Heart left ventricle (tissue), 13 donors: ENCODE measurements around the gene KDSR.

ENCODE experiments used
- CTCF ChIP-seq, 12 donors: fragments of 200-600 bp; sonication (generic) in 4 of 12; IDR thresholded peaks; one replicate each; pipeline versions ENCODE4 v1.5.0 to v1.8.0; 2018 to 2022; ENCODE audit warnings: antibody characterized with exemption in 12 of 12, mild to moderate bottlenecking in 5 of 12
- POLR2A ChIP-seq, 2 donors: fragments of 450-650 bp; IDR thresholded peaks; one replicate each; pipeline ENCODE4 v1.6.1; 2017; ENCODE audit warnings: antibody characterized with exemption in 2 of 2, mild to moderate bottlenecking in 2 of 2, moderate library complexity in 2 of 2
- donor health status: ischemic (EF 13 %, LVEDD 7.1; RV severe dilation, severe dysfunction).
- donor health status: DM: no; HTN: yes; CAD: no.
- donor health status: DM: no; HTN: no; CAD: no.
- donor health status: ischemic (EF 25% LVEDD 6.9; RV normal size, moderate dysfunction).
- donor health status: ischemic (EF 25% LVEDD 5.7; RV mildly dilated, moderate dysfunction).
- donor health status: ischemic (EF 35%, LVEDD 5.7; RV mildly dilated, moderate dysfunction).
- donor health status: nonischemic (EF 11% LVEDD 7.7; RV severe dilation, severe dysfunction).
- donor health status: DM: yes; HTN: yes; CAD: no.
- donor health status: PGD.
- donor health status: ischemic (EF 29% LVEDD 5.4; RV normal size, mild dysfunction).
- donor health status: nonischemic (EF 23%, LVEDD 6.1; RV moderate dilation, normal function).

- TF ChIP-seq CTCF (IDR thresholded peaks at IDR 0.05): no peak
- TF ChIP-seq POLR2A (IDR thresholded peaks at IDR 0.05): no peak
Observed at GRCh38 chr18:63311118-63312018, 55.6 kb downstream of the KDSR start.
